Psoas muscle (tissue), 8 donors: ENCODE data around the gene TADA3. TPM values are rescaled to one million over a fixed set of nuclear protein-coding genes. Genes with fewer than 3 reads are reported as not detected.

ENCODE experiments used
- ATAC-seq, 4 donors: fragments of 200-7000 bp; cut with Tn5 transposase; one replicate each; pipeline ENCODE4 v1.9.1; 2020; ENCODE audit warnings: moderate library complexity in 3 of 4, mild to moderate bottlenecking in 2 of 4
- DNase-seq, 2 donors: peaks; one replicate each; pipeline ENCODE4 v3.0.0-alpha.2; 2020
- H3K27ac ChIP-seq: fragments of 200-600 bp; one replicate; pipeline ENCODE4 v1.8.0; 2022
- H3K27me3 ChIP-seq, 3 donors: fragments of 200-600 bp in 1 of 3; one replicate each; pipeline versions ENCODE4 v1.6.1 to v1.8.0; 2013 to 2022; ENCODE audit warnings: low read length in 2 of 3, mild to moderate bottlenecking in 2 of 3, moderate library complexity in 1 of 3; ENCODE audit not compliant: insufficient read depth in 3 of 3
- H3K36me3 ChIP-seq, 2 donors: fragments of 200-600 bp in 1 of 2; one replicate each; pipeline versions ENCODE4 v1.6.1 to v1.8.0; 2013 to 2022; ENCODE audit warnings: low read depth in 1 of 2, mild to moderate bottlenecking in 1 of 2, moderate library complexity in 1 of 2; ENCODE audit not compliant: insufficient read depth in 1 of 2
- H3K4me1 ChIP-seq: fragments of 200-600 bp; one replicate; pipeline ENCODE4 v1.8.0; 2022
- H3K4me3 ChIP-seq: fragments of 200-600 bp; one replicate; pipeline ENCODE4 v1.8.0; 2022; ENCODE audit warnings: mild to moderate bottlenecking
- H3K9me3 ChIP-seq: fragments of 200-600 bp; one replicate; pipeline ENCODE4 v1.8.0; 2022
- WGBS, 3 donors: extraction: QIAGEN DNeasy Blood & Tissue Kit; methylation state at CpG; one replicate each; pipeline versions ENCODE4 v1.1.6 to v1.1.7; 2013; 5-methylcytosine and 5-hydroxymethylcytosine counted together
- intact Hi-C, 2 donors: fragments of 100-400 bp; cut with DNase I; formaldehyde crosslinking; loops; one replicate each; pipeline versions ENCODE4 v1.11.0 to v1.14.2; 2022
- polyA plus RNA-seq, 3 donors: library from polyadenylated mRNA; stranded (reverse); fragments of 200-250 nt; gene quantifications; one replicate each; pipeline ENCODE4 v1.2.3, GENCODE V29; 2013
- total RNA-seq, 4 donors: library from RNA; stranded (reverse); fragmentation: NEBNext Ultra II Directional in 2 of 4; extraction: Animal tissue kit (Norgen Biotek cat#: 25700) in 2 of 4; gene quantifications; one replicate each; pipeline versions ENCODE4 v1.2.1 to v1.2.4, GENCODE V29; 2021 to 2023
- TF ChIP-seq, protein P1 (sequence below): fragments of 200-600 bp; IDR thresholded peaks from one replicate; pipeline ENCODE4 v1.8.0; 2022; ENCODE audit warnings: antibody characterized with exemption
- donor health status: healthy with polysubstance abuse.
- donor health status: DM: no; HTN: no; CAD: no; lungs with moderate emphysema.
- donor health status: Bipolar disorder and iron deficiency.
- donor health status: healthy.
- donor health status: DM: yes; HTN: yes; CAD: no.
- donor health status: DM: no; HTN: no; CAD: no.
- donor health status: DM: no; HTN: no; CAD: no.
- donor health status: DM: yes; HTN: yes; CAD: no.

TADA3 gene
- total and polyA plus RNA-seq, 7 donors = 42.2 to 75.7 (median 43.3) TPM

DNA sequence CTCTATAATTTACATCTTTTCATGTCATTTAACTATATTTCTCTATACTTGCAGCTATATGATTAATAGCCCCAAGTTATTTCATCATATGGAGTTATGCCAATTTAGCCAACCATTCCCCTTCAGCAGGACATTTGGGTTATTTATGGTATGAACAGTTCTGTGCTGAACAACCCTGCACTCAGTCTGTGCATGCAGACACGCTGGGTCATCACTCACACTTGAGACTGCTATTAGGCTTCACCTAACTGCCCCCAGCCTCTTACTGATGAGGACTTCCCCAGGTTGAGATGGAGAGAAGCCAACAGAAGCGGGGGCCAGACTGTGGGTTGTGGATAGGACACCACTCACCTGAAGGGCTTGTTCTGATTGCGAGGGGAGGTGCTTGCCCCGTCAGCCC, 7.3 kb downstream of the TADA3 start:
- peaks cover 20 to 99% of the 10 kb centered on the region in 2 donors for H3K36me3 ChIP-seq
- 91 to 93% (median 92%) methylated on average over 4 of the region's 4 CpGs for WGBS, 3 donors

DNA sequence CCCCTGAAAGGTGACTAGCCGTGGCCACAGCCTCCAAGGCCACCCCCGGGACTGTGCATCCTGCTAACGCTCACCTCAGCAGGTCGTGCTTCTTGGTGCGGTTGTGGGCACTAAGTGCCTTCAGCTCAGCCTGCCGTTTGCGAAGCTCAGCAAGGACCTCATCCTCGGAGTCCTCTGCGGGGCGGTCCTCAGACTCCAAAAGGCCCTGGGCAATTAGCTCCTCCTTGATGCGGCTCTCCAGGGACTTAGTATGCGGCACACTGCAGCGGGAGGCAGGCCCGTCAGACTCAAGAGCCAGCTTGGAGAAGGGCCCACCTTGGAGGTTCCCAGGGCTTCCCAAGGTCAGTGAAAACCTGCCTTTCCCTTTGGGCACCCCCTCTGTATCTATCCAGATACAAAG, 8.3 kb downstream of the TADA3 start:
- WGBS, 3 donors = 86 to 90% (median 86%) methylated on average over 14 of the region's 14 CpGs
- peaks cover 15 to 94% of the 10 kb centered on the region in 2 donors for H3K36me3 ChIP-seq
- no peak for ATAC-seq
- no peaks in the 10 kb centered on the region for H3K9me3 ChIP-seq
- H3K4me3 ChIP-seq = no peak overlapping the region
- H3K27me3 ChIP-seq = no peaks in the 10 kb centered on the region
- DNase-seq = no peak
- H3K27ac ChIP-seq = no peak overlapping the region
- H3K4me1 ChIP-seq = no peaks in the 10 kb centered on the region
- intact Hi-C loops = no loop called here
- TF ChIP-seq, protein P1, sequence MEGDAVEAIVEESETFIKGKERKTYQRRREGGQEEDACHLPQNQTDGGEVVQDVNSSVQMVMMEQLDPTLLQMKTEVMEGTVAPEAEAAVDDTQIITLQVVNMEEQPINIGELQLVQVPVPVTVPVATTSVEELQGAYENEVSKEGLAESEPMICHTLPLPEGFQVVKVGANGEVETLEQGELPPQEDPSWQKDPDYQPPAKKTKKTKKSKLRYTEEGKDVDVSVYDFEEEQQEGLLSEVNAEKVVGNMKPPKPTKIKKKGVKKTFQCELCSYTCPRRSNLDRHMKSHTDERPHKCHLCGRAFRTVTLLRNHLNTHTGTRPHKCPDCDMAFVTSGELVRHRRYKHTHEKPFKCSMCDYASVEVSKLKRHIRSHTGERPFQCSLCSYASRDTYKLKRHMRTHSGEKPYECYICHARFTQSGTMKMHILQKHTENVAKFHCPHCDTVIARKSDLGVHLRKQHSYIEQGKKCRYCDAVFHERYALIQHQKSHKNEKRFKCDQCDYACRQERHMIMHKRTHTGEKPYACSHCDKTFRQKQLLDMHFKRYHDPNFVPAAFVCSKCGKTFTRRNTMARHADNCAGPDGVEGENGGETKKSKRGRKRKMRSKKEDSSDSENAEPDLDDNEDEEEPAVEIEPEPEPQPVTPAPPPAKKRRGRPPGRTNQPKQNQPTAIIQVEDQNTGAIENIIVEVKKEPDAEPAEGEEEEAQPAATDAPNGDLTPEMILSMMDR = no peak

More for the DNA sequence above, 7.3 kb downstream of the TADA3 start:
- H3K9me3 ChIP-seq = no peaks in the 10 kb centered on the region
- DNase-seq (no peak), ATAC-seq (no peak)
- no peak overlapping the region for H3K27ac ChIP-seq
- TF ChIP-seq, protein P1 = no peak
- H3K27me3 ChIP-seq = no peaks in the 10 kb centered on the region
- H3K4me1 ChIP-seq = no peaks in the 10 kb centered on the region
- intact Hi-C loops = loop anchor here in 1 of 2 donors (5.0 kb wide), 1 partner anchor 33 kb away; no protein-coding TSS in a partner anchor
- H3K4me3 ChIP-seq = no peak overlapping the region

DNA sequence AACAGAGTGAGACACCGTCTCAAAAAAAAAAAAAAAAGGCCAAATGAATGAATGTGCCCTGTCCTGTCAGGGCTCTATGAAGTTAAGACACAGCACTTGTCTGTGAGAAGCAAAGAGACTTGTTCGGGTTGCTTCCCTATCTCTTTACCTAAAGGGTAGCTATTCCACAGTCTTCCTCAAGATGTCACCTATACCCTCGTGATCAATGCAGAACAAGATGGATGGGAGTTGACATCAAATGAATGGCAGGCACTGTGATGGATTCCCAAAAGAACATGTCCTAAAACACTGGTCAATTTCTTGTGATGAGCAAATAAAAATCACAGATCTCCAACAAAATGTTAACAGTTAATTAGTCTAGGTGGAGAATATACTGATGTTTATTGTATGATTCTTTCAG, 9.5 kb downstream of the TADA3 start:
- no peak overlapping the region for H3K4me3 ChIP-seq
- H3K27me3 ChIP-seq = no peaks in the 10 kb centered on the region
- intact Hi-C loops = no loop called here
- H3K36me3 ChIP-seq = peaks cover 15 to 84% of the 10 kb centered on the region in 2 donors
- WGBS, 3 donors = 39 to 67% (median 39%) methylated on average over 3 of the region's 3 CpGs
- no peaks in the 10 kb centered on the region for H3K9me3 ChIP-seq
- no peak for DNase-seq
- no peak overlapping the region for H3K27ac ChIP-seq
- ATAC-seq = peak in 1 of 4 donors; percentile 63
- no peaks in the 10 kb centered on the region for H3K4me1 ChIP-seq
- TF ChIP-seq, protein P1 = no peak

DNA sequence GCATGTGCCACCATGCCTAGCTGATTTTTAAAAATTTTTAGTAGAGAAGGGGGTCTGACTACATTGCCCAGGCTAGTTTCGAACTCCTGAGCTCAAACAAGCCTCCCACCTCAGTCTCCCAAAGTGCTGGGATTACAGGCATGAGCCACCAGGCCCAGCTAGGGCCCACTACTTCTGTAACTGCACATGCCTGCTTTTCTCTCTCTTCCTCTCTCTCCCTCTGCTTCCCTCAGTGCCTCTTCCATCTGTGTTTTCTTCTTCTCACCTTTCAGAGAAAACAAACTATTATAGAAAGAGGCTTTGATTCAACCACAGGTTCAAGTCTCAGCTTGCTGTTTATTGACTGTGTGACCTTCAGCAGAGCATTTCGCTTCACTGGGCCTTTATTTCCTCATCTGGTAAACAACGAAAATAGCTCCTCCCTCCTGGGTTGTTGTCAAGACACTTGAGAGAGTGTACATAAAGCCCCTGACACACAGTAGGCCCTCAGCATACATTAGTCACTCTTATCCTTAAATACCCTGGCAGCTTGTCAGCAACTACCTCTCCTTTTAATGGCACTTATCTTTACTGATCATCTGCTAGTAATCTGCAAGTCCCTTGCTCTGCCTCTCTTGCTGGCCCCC, 10.2 kb downstream of the TADA3 start:
- 79 to 86% (median 86%) methylated on average over 3 of the region's 3 CpGs for WGBS, 3 donors
- Histone ChIP-seq H3K27ac (no peak overlapping the region), H3K4me1 (no peaks in the 10 kb centered on the region), H3K36me3 (peaks cover 15 to 77% of the 10 kb centered on the region in 2 donors), H3K9me3 (no peaks in the 10 kb centered on the region), H3K27me3 (no peaks in the 10 kb centered on the region), H3K4me3 (no peak overlapping the region)
- intact Hi-C loops = no loop called here
- ATAC-seq (no peak), DNase-seq (no peak)
- TF ChIP-seq, protein P1 = no peak

DNA sequence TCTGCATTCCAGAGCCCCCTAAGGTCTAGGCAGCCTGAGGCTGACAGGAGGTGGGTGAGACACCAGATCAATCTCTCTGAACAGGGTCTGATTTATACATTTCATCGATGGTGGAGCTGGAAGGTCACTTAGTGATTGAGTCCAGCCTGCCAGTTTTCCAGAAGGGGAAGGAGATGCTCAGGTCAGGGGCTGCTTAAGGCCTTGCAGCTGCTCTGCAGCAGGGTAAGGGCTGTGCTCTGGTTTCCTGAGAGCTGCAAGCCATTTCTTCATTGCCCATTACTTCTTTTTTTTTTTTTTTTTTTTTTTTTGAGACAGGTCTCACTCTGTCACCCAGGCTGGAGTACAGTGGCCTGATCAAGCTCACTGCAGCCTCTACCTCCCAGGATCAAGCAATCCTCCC, 10.7 kb downstream of the TADA3 start:
- peaks cover 15 to 71% of the 10 kb centered on the region in 2 donors for H3K36me3 ChIP-seq
- H3K4me1 ChIP-seq = no peaks in the 10 kb centered on the region
- DNase-seq (no peak), ATAC-seq (no peak)
- no peak overlapping the region for H3K27ac ChIP-seq
- no peak overlapping the region for H3K4me3 ChIP-seq
- no peaks in the 10 kb centered on the region for H3K27me3 ChIP-seq
- intact Hi-C loops = no loop called here
- no peaks in the 10 kb centered on the region for H3K9me3 ChIP-seq
- TF ChIP-seq, protein P1 = no peak
- whole genome bisulfite sequencing, 3 donors = 65 to 86% (median 72%) methylated on average over 1 of the region's 1 CpG
